T-cell (primary cell): Measurements from ENCODE around the gene TMEM170B. TPM values are rescaled to one million over a fixed set of nuclear protein-coding genes. Genes with fewer than 3 reads are reported as not detected.
A peak's percentile ranks its signal among the peaks of the same experiment; 100 is the strongest.
"Not testable (repeated sequence)": the region's sequence is repeated elsewhere in the genome, so short reads cannot be mapped to it uniquely, and the experiment has no call there.

Experiments used
- ATAC-seq, 4 experiments: fragments of 200-7000 bp in 3 of 4; fragments of 150-1000 bp in 1 of 4; cut with Tn5 transposase; replicated peaks in 1 of 4; 1 replicate in 3 of 4; 2 replicates in 1 of 4; pipeline ENCODE4 v1.10.0; 2021; ENCODE audit warnings: moderate library complexity in 3 of 4, mild to moderate bottlenecking in 2 of 4, moderate number of reproducible peaks in 1 of 4
- CTCF ChIA-PET, 2 donors: fragments of 300-600 bp; sonication (Branson Sonifier 250); formaldehyde crosslinking; loops; one replicate each; lab custom pipeline; 2022; ENCODE audit warnings: antibody characterized with exemption in 2 of 2; lab: Charles Lee
- POLR2A ChIA-PET, 2 donors: fragments of 300-600 bp; sonication (Branson Sonifier 250); formaldehyde crosslinking; loops; one replicate each; lab custom pipeline; 2022; ENCODE audit warnings: antibody characterized with exemption in 2 of 2; lab: Charles Lee
- DNase-seq, 35 experiments: peaks; one replicate each; pipeline versions ENCODE4 v3.0.0 to v3.0.0-alpha.2; 2013 to 2023
- H3K27ac ChIP-seq: one replicate; pipeline ENCODE4 v1.5.1; 2013; ENCODE audit warnings: low read length
- H3K27me3 ChIP-seq, 2 experiments: replicated peaks in 1 of 2; 1 replicate in 1 of 2; 2 replicates in 1 of 2; pipeline versions ENCODE4 v1.6.1 to v1.7.0; 2013; ENCODE audit warnings: low read length in 1 of 2, mixed read lengths in 1 of 2; ENCODE audit not compliant: control insufficient read depth in 2 of 2, insufficient read depth in 2 of 2; ENCODE audit errors: extremely low read depth in 1 of 2
- H3K36me3 ChIP-seq, 2 donors: 1 replicate in 1 of 2; 2 replicates in 1 of 2; pipeline versions ENCODE4 v1.6.1 to v1.7.0; 2013; ENCODE audit warnings: low read length in 1 of 2; ENCODE audit not compliant: control insufficient read depth in 2 of 2, insufficient read depth in 1 of 2; ENCODE audit errors: extremely low read depth in 1 of 2
- H3K4me1 ChIP-seq, 2 experiments: 1 replicate in 1 of 2; 2 replicates in 1 of 2; pipeline versions ENCODE4 v1.6.1 to v1.7.0; 2013; ENCODE audit warnings: low read length in 2 of 2, mixed read lengths in 1 of 2; ENCODE audit not compliant: insufficient read depth in 2 of 2, control insufficient read depth in 1 of 2; ENCODE audit errors: extremely low read depth in 1 of 2
- H3K4me3 ChIP-seq, 2 donors: 1 replicate in 1 of 2; 2 replicates in 1 of 2; pipeline versions ENCODE4 v1.5.1 to v1.7.0; 2013; ENCODE audit warnings: mild to moderate bottlenecking in 2 of 2, low read length in 1 of 2, moderate library complexity in 1 of 2; ENCODE audit not compliant: control insufficient read depth in 1 of 2; ENCODE audit errors: extremely low read depth in 1 of 2
- H3K9me3 ChIP-seq: 2 replicates; pipeline ENCODE4 v1.7.0; 2013
- H3K27ac Mint-ChIP-seq, 2 donors: one replicate each; pipeline ENCODE4 v1.8.0; 2020 to 2021; ENCODE audit warnings: mild to moderate bottlenecking in 2 of 2, mixed read lengths in 2 of 2
- H3K27me3 Mint-ChIP-seq, 2 donors: one replicate each; pipeline ENCODE4 v1.8.0; 2021 to 2022; ENCODE audit warnings: mixed read lengths in 2 of 2
- H3K36me3 Mint-ChIP-seq: one replicate; pipeline ENCODE4 v1.8.0; 2021; ENCODE audit warnings: mixed read lengths
- H3K4me1 Mint-ChIP-seq, 3 donors: one replicate each; pipeline ENCODE4 v1.8.0; 2020 to 2022; ENCODE audit warnings: mixed read lengths in 3 of 3, mild to moderate bottlenecking in 1 of 3
- H3K4me3 Mint-ChIP-seq, 3 donors: one replicate each; pipeline ENCODE4 v1.8.0; 2020 to 2022; ENCODE audit warnings: mild to moderate bottlenecking in 3 of 3, mixed read lengths in 3 of 3, moderate library complexity in 3 of 3
- H3K9me3 Mint-ChIP-seq, 3 donors: one replicate each; pipeline ENCODE4 v1.8.0; 2020 to 2022; ENCODE audit warnings: mixed read lengths in 3 of 3
- WGBS: methylation state at CpG from one replicate; pipeline ENCODE4 v1.1.5; 2013; ENCODE audit warnings: missing lambda C conversion rate; ENCODE audit not compliant: insufficient coverage; 5-methylcytosine and 5-hydroxymethylcytosine counted together
- total RNA-seq, 35 experiments: library from RNA in 6 of 35; stranded (reverse) in 6 of 35; fragments of 120-200 nt in 1 of 35; gene quantifications; one replicate each; pipeline versions ENCODE4 v1.2.1 to v1.2.4 and lab custom pipeline; 2013 to 2026

TMEM170B gene
- total RNA-seq, 5 donors from 2014 or later (not counting 1 experiment from before 2014, with no cell fraction given), result 1.4 to 2.4 (median 1.9) TPM

- 0% methylated on average over 5 of the region's 12 CpGs for WGBS
- ATAC-seq, result no peak
- Histone ChIP-seq H3K4me1 (peaks cover 6 to 13% of the 10 kb centered on the region in 2 experiments), H3K36me3 (no peaks in the 10 kb centered on the region), H3K4me3 (peak overlapping the region; percentile 52 to 66), H3K27ac (peak overlapping the region; percentile 50), H3K27me3 (no peaks in the 10 kb centered on the region), H3K9me3 (no peaks in the 10 kb centered on the region)
- DNase-seq, result peak in 3 of 35 experiments; percentile 2 to 10 (median 8)
- Mint-ChIP-seq H3K4me1 (peaks cover 17 to 22% (median 19%) of the 10 kb centered on the region in 3 donors), H3K27ac (peak overlapping the region; percentile 55 to 74), H3K36me3 (no peaks in the 10 kb centered on the region), H3K4me3 (peak overlapping the region; percentile 79 to 82 (median 81)), H3K9me3 (no peaks in the 10 kb centered on the region), H3K27me3 (peaks cover 4 to 11% of the 10 kb centered on the region in 2 donors)
- POLR2A ChIA-PET, result interaction anchor here in 1 of 2 donors (0.6 kb wide), 1 partner anchor 22 kb away, joined by 4 read pairs; no protein-coding TSS in a partner anchor
- CTCF ChIA-PET, result no interaction called here
Measured at GRCh38 chr6:11536795-11537194, 754 bp upstream of the TMEM170B start.

- DNase-seq, result peak in 26 of 35 experiments; percentile 0 to 50 (median 9)
- CTCF ChIA-PET, result no interaction called here
- Mint-ChIP-seq H3K36me3 (no peaks in the 10 kb centered on the region), H3K27me3 (peaks cover 0 to 8% of the 10 kb centered on the region in 2 donors), H3K9me3 (no peaks in the 10 kb centered on the region), H3K27ac (peak overlapping the region in 1 of 2 donors; percentile 36), H3K4me1 (peaks cover 17 to 22% (median 19%) of the 10 kb centered on the region in 3 donors), H3K4me3 (peak overlapping the region; percentile 75 to 86 (median 80))
- POLR2A ChIA-PET, result interaction anchor here in 1 of 2 donors (0.5 kb wide), 1 partner anchor 33 kb away, joined by 3 read pairs; no protein-coding TSS in a partner anchor
- no peaks in the 10 kb centered on the region for H3K27me3 ChIP-seq
- no peaks in the 10 kb centered on the region for H3K36me3 ChIP-seq
- no peaks in the 10 kb centered on the region for H3K9me3 ChIP-seq
- H3K4me1 ChIP-seq, result peaks cover 6 to 13% of the 10 kb centered on the region in 2 experiments
- ATAC-seq, result peak; percentile 5 to 24 (median 22)
- WGBS, result 1% methylated on average over 67 of the region's 74 CpGs
- no peak overlapping the region for H3K27ac ChIP-seq
- peak overlapping the region; percentile 70 to 74 for H3K4me3 ChIP-seq
Measured at GRCh38 chr6:11538052-11538818, 686 bp downstream of the TMEM170B start.

GRCh38 chr6:11538819-11539468, 1.4 kb downstream of the TMEM170B start:
- no peaks in the 10 kb centered on the region for H3K9me3 ChIP-seq
- Mint-ChIP-seq H3K27me3 (peaks cover 0 to 8% of the 10 kb centered on the region in 2 donors), H3K4me1 (peaks cover 17 to 22% (median 19%) of the 10 kb centered on the region in 3 donors), H3K27ac (peak overlapping the region; percentile 19 to 36), H3K36me3 (no peaks in the 10 kb centered on the region), H3K4me3 (peak overlapping the region; percentile 75 to 86 (median 80)), H3K9me3 (no peaks in the 10 kb centered on the region)
- DNase-seq, result no peak
- ATAC-seq, result no peak
- H3K4me1 ChIP-seq, result peaks cover 6 to 13% of the 10 kb centered on the region in 2 experiments
- ChIA-PET CTCF (no interaction called here), POLR2A (interaction anchor here in 1 of 2 donors (0.5 kb wide), 1 partner anchor 32 kb away, joined by 3 read pairs; no protein-coding TSS in a partner anchor)
- no peaks in the 10 kb centered on the region for H3K36me3 ChIP-seq
- no peaks in the 10 kb centered on the region for H3K27me3 ChIP-seq
- H3K4me3 ChIP-seq, result peak overlapping the region; percentile 70 to 74
- WGBS, result no CpG with 5 or more reads among the region's 8 CpGs
- H3K27ac ChIP-seq, result no peak overlapping the region

GRCh38 chr6:11542863-11543262, 5.3 kb downstream of the TMEM170B start:
- ATAC-seq (no peak), DNase-seq (no peak)
- Mint-ChIP-seq H3K4me1 (peaks cover 11 to 16% (median 15%) of the 10 kb centered on the region in 3 donors), H3K9me3 (no peaks in the 10 kb centered on the region), H3K36me3 (no peaks in the 10 kb centered on the region), H3K4me3 (no peak overlapping the region), H3K27me3 (no peaks in the 10 kb centered on the region), H3K27ac (no peak overlapping the region)
- POLR2A ChIA-PET, result interaction anchor here in 1 of 2 donors (0.6 kb wide), 1 partner anchor 848 kb away, joined by 16 read pairs; the partner anchor contains the start of gene PAK1IP1
- peaks cover 3 to 7% of the 10 kb centered on the region in 2 experiments for H3K4me1 ChIP-seq
- WGBS, result no CpG with 5 or more reads among the region's 3 CpGs
- CTCF ChIA-PET, result interaction anchor here in 1 of 2 donors (0.7 to 0.8 kb wide), 2 partner anchors 13 to 505 kb away, joined by 3 read pairs; no protein-coding TSS in a partner anchor
- H3K4me3 ChIP-seq, result no peak overlapping the region
- no peaks in the 10 kb centered on the region for H3K36me3 ChIP-seq
- no peaks in the 10 kb centered on the region for H3K9me3 ChIP-seq
- H3K27ac ChIP-seq, result no peak overlapping the region
- no peaks in the 10 kb centered on the region for H3K27me3 ChIP-seq

GRCh38 chr6:11543919-11544518, 6.5 kb downstream of the TMEM170B start:
- WGBS, result no CpG with 5 or more reads among the region's 4 CpGs
- H3K27me3 ChIP-seq, result no peaks in the 10 kb centered on the region
- no peak for DNase-seq
- Mint-ChIP-seq H3K4me3 (no peak overlapping the region), H3K4me1 (peaks cover 6 to 11% (median 10%) of the 10 kb centered on the region in 3 donors), H3K9me3 (no peaks in the 10 kb centered on the region), H3K27ac (no peak overlapping the region), H3K36me3 (no peaks in the 10 kb centered on the region), H3K27me3 (no peaks in the 10 kb centered on the region)
- ChIA-PET POLR2A (no interaction called here), CTCF (no interaction called here)
- no peaks in the 10 kb centered on the region for H3K4me1 ChIP-seq
- no peaks in the 10 kb centered on the region for H3K9me3 ChIP-seq
- H3K27ac ChIP-seq, result no peak overlapping the region
- ATAC-seq, result no peak
- H3K36me3 ChIP-seq, result no peaks in the 10 kb centered on the region
- H3K4me3 ChIP-seq, result no peak overlapping the region

GRCh38 chr6:11547846-11548245, 10.3 kb downstream of the TMEM170B start:
- H3K36me3 ChIP-seq, H3K27me3 Mint-ChIP-seq, H3K27ac Mint-ChIP-seq, H3K9me3 Mint-ChIP-seq, CTCF ChIA-PET, H3K27me3 ChIP-seq, H3K27ac ChIP-seq, H3K36me3 Mint-ChIP-seq, H3K9me3 ChIP-seq, H3K4me3 Mint-ChIP-seq, DNase-seq, ATAC-seq, H3K4me3 ChIP-seq, POLR2A ChIA-PET, H3K4me1 ChIP-seq, H3K4me1 Mint-ChIP-seq: not testable (repeated sequence)
